Measurements from ENCODE around the gene GNAI2. TPM values are rescaled to one million over a fixed set of nuclear protein-coding genes. Genes with fewer than 3 reads are reported as not detected.
"Not testable (repeated sequence)": the region's sequence is repeated elsewhere in the genome, so short reads cannot be mapped to it uniquely, and the experiment has no call there.

Gene GNAI2
- total RNA-seq, 4 donors from 2014 or later = 69.6 to 322 (median 74.8) TPM

- TF ChIP-seq EP300 (IDR thresholded peaks at IDR 0.05; ENCODE audit: low read depth) (no peak), POLR2AphosphoS5 (IDR thresholded peaks at IDR 0.05) (no peak), POLR2A (IDR thresholded peaks at IDR 0.05) (no peak)
- TF ChIP-seq, protein P1, sequence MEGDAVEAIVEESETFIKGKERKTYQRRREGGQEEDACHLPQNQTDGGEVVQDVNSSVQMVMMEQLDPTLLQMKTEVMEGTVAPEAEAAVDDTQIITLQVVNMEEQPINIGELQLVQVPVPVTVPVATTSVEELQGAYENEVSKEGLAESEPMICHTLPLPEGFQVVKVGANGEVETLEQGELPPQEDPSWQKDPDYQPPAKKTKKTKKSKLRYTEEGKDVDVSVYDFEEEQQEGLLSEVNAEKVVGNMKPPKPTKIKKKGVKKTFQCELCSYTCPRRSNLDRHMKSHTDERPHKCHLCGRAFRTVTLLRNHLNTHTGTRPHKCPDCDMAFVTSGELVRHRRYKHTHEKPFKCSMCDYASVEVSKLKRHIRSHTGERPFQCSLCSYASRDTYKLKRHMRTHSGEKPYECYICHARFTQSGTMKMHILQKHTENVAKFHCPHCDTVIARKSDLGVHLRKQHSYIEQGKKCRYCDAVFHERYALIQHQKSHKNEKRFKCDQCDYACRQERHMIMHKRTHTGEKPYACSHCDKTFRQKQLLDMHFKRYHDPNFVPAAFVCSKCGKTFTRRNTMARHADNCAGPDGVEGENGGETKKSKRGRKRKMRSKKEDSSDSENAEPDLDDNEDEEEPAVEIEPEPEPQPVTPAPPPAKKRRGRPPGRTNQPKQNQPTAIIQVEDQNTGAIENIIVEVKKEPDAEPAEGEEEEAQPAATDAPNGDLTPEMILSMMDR (IDR thresholded peaks at IDR 0.05) = no peak
- intact Hi-C loops (cut with DNase I; ENCODE audit: low total_unique reads) = no loop called here
- H3K36me3 ChIP-seq = no peaks in the 10 kb centered on the region
- no peak overlapping the region for H3K4me3 ChIP-seq
- 64% methylated on average over 5 of the region's 5 CpGs; no CpG with 5 or more reads in 1 of the 2 donors for WGBS, 2 donors (ENCODE audit: low coverage in 1 of 2)
- peaks cover 21% of the 10 kb centered on the region for H3K27me3 ChIP-seq
- DNase-seq = no peak
- in situ Hi-C loops (cut with MboI; ENCODE audit: low pct_ligation_motif_present in 1 of 4, low pct_unique_long_range_greater_than_20kb in 1 of 4, low sequenced_read_pairs in 3 of 4) = no loop called here
- no peaks in the 10 kb centered on the region for H3K9me3 ChIP-seq
- H3K4me1 ChIP-seq = peaks cover 7 to 8% (median 8%) of the 10 kb centered on the region in 4 donors
- no peak overlapping the region for H3K27ac ChIP-seq
These were observed 25.9 kb upstream of the GNAI2 start for GRCh38 chr3:50210176-50210509.

DNA sequence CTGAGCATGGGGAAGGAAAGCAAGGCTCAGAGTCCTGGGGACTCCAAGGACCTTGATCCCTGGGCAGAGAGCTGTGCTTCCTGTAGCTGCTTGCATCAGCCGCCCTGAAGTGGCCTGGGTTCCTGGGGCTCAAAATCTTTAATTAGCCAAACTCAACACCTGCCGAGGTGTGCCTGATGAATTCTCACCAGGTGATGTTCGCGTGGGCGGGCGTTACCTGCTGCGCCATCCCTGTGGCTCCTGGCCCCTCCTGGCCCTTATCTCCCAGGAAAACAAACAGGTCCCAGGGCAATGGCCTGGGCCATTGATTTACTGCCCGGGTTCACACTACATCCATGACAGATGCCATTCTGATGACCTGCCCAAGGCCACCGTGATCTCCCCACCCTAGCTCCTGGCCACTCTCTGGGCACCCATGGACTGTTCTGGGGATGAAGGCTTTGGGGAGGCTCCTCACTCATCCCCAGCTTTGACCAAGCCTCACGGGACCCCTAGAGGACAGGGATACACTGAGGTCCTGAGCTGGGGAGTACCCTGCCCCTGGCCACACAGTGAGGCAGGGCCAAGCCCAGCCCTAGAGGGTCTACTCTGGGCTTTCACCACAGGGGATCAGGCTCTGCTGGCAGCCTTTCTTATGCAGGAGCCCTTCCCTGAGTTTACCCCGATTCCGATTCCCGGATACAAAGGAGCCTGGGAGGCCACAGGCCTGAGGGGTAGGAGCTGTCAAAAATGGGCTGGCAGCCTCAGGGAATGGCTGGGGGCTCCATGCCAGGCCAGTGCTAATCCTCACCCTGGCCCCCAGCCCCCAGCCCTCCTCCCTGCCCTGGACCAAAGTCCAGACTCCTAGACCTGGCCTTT is 25.3 kb upstream of the GNAI2 start:
- TF ChIP-seq POLR2A (IDR thresholded peaks at IDR 0.05) = no peak
- TF ChIP-seq EP300 (IDR thresholded peaks at IDR 0.05; ENCODE audit: low read depth) = no peak
- TF ChIP-seq POLR2AphosphoS5 (IDR thresholded peaks at IDR 0.05) = no peak
- TF ChIP-seq, protein P1 (IDR thresholded peaks at IDR 0.05) = no peak
- Histone ChIP-seq H3K27me3 (peaks cover 15% of the 10 kb centered on the region), H3K9me3 (no peaks in the 10 kb centered on the region), H3K4me3 (no peak overlapping the region), H3K27ac (no peak overlapping the region), H3K4me1 (peaks cover under 1 to 3% (median 2%) of the 10 kb centered on the region in 4 donors), H3K36me3 (no peaks in the 10 kb centered on the region)
- in situ Hi-C loops (cut with MboI; ENCODE audit: low pct_ligation_motif_present in 1 of 4, low pct_unique_long_range_greater_than_20kb in 1 of 4, low sequenced_read_pairs in 3 of 4) = no loop called here
- no peak for DNase-seq
- 44% methylated on average over 12 of the region's 13 CpGs; no CpG with 5 or more reads in 1 of the 2 donors for WGBS, 2 donors (ENCODE audit: low coverage in 1 of 2)
- intact Hi-C loops (cut with DNase I; ENCODE audit: low total_unique reads) = no loop called here

DNA sequence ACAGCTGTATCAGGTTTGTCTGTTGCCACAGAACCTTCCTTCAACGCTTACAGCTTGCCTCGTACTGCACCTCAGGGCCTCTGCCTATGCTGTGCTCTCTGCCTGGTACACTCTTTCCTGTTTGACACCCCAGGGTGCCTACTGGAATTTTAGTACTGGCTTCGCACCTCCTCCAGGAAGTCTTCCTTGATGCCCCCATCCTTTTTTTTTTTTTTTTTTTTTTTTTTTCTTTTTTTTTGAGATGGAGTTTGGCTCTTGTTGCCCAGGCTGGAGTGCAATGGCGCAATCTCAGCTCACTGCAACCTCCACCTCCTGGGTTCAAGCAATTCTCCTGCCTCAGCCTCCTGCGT is 24.7 kb upstream of the GNAI2 start:
- not testable (repeated sequence) for H3K4me1 ChIP-seq

DNA sequence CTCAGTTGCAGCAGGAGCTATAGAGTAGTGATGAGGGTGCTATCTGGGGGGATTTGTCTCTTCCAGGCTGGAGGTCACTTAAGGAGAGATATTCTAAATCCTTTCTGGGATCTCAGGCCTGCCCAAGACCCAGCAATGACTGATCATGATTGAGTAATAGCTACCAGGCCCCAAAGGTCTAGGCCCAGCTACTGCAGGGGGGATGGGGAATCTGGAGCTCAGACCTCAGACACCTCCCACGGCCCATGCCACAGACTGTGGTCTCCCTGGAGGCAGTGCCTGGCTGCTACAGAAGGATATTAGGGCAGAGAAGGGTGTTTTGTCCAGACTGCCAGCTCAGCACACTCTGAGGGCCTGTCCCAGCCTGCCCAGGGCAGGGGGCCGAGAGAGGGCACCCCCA is 24.1 kb upstream of the GNAI2 start:
- H3K27me3 ChIP-seq = peaks cover 3% of the 10 kb centered on the region
- H3K4me1 ChIP-seq = no peaks in the 10 kb centered on the region
- intact Hi-C loops (cut with DNase I; ENCODE audit: low total_unique reads) (no loop called here), in situ Hi-C loops (cut with MboI; ENCODE audit: low pct_ligation_motif_present in 1 of 4, low pct_unique_long_range_greater_than_20kb in 1 of 4, low sequenced_read_pairs in 3 of 4) (no loop called here)
- H3K36me3 ChIP-seq = no peaks in the 10 kb centered on the region
- no peak for DNase-seq
- no peaks in the 10 kb centered on the region for H3K9me3 ChIP-seq
- no peak overlapping the region for H3K27ac ChIP-seq
- H3K4me3 ChIP-seq = no peak overlapping the region
- TF ChIP-seq, protein P1 (IDR thresholded peaks at IDR 0.05) = no peak
- TF ChIP-seq POLR2A (IDR thresholded peaks at IDR 0.05) (no peak), EP300 (IDR thresholded peaks at IDR 0.05; ENCODE audit: low read depth) (no peak), POLR2AphosphoS5 (IDR thresholded peaks at IDR 0.05) (no peak)
- 76% methylated on average over 2 of the region's 2 CpGs; no CpG with 5 or more reads in 1 of the 2 donors for WGBS, 2 donors (ENCODE audit: low coverage in 1 of 2)

More for the DNA sequence above, 24.7 kb upstream of the GNAI2 start:
- WGBS, 2 donors (ENCODE audit: low coverage in 1 of 2) = 74% methylated on average over 5 of the region's 5 CpGs; no CpG with 5 or more reads in 1 of the 2 donors
- H3K4me3 ChIP-seq; H3K9me3 ChIP-seq; in situ Hi-C loops (cut with MboI; ENCODE audit: low pct_ligation_motif_present in 1 of 4, low pct_unique_long_range_greater_than_20kb in 1 of 4, low sequenced_read_pairs in 3 of 4); H3K27ac ChIP-seq; H3K36me3 ChIP-seq; H3K27me3 ChIP-seq; DNase-seq; intact Hi-C loops (cut with DNase I; ENCODE audit: low total_unique reads): not testable (repeated sequence)

All from transverse colon (tissue), 4 donors.